Heart left ventricle (tissue), 16 donors: ENCODE measurements around the gene ABCA10. TPM values are rescaled to one million over a fixed set of nuclear protein-coding genes. Genes with fewer than 3 reads are reported as not detected.

ENCODE experiments used
- ATAC-seq, 4 donors: fragments of 200-7000 bp; cut with Tn5 transposase; one replicate each; pipeline ENCODE4 v1.9.1; 2020 to 2022; ENCODE audit warnings: moderate library complexity in 4 of 4, mild to moderate bottlenecking in 3 of 4, moderate number of reproducible peaks in 1 of 4
- DNase-seq, 5 donors: peaks; one replicate each; pipeline ENCODE4 v3.0.0-alpha.2; 2020
- H3K27ac ChIP-seq, 12 donors: fragments of 200-600 bp; sonication (generic) in 4 of 12; one replicate each; pipeline versions ENCODE4 v1.5.0 to v1.8.0; 2016 to 2022; ENCODE audit warnings: mild to moderate bottlenecking in 2 of 12
- H3K27me3 ChIP-seq, 9 donors: fragments of 200-600 bp; sonication (generic) in 2 of 9; one replicate each; pipeline versions ENCODE4 v1.5.1 to v1.8.0; 2016 to 2022; ENCODE audit warnings: mild to moderate bottlenecking in 3 of 9
- H3K36me3 ChIP-seq, 9 donors: fragments of 200-600 bp; sonication (generic) in 2 of 9; one replicate each; pipeline versions ENCODE4 v1.5.0 to v1.8.0; 2018 to 2022; ENCODE audit warnings: mild to moderate bottlenecking in 2 of 9
- H3K4me1 ChIP-seq, 12 donors: fragments of 200-600 bp; sonication (generic) in 4 of 12; one replicate each; pipeline versions ENCODE4 v1.5.0 to v1.8.0; 2016 to 2022; ENCODE audit warnings: mild to moderate bottlenecking in 3 of 12
- H3K4me3 ChIP-seq, 12 donors: fragments of 200-600 bp; sonication (generic) in 4 of 12; one replicate each; pipeline versions ENCODE4 v1.5.0 to v1.8.0; 2017 to 2022; ENCODE audit warnings: mild to moderate bottlenecking in 9 of 12, moderate library complexity in 4 of 12
- H3K9me3 ChIP-seq, 12 donors: fragments of 200-600 bp; sonication (generic) in 4 of 12; one replicate each; pipeline versions ENCODE4 v1.5.0 to v1.8.0; 2016 to 2022; ENCODE audit warnings: mild to moderate bottlenecking in 1 of 12
- CTCF ChIP-seq, 12 donors: fragments of 200-600 bp; sonication (generic) in 4 of 12; IDR thresholded peaks; one replicate each; pipeline versions ENCODE4 v1.5.0 to v1.8.0; 2018 to 2022; ENCODE audit warnings: antibody characterized with exemption in 12 of 12, mild to moderate bottlenecking in 5 of 12
- POLR2A ChIP-seq, 2 donors: fragments of 450-650 bp; IDR thresholded peaks; one replicate each; pipeline ENCODE4 v1.6.1; 2017; ENCODE audit warnings: antibody characterized with exemption in 2 of 2, mild to moderate bottlenecking in 2 of 2, moderate library complexity in 2 of 2
- WGBS, 4 donors: extraction: QIAGEN DNeasy Blood & Tissue Kit in 2 of 4; methylation state at CpG; one replicate each; pipeline versions ENCODE4 v1.1.5 to v1.1.7; 2013 to 2018; 5-methylcytosine and 5-hydroxymethylcytosine counted together
- intact Hi-C, 10 donors: fragments of 100-400 bp; cut with DNase I; formaldehyde crosslinking; loops; one replicate each; pipeline versions ENCODE4 v1.11.1 to v1.14.2; 2022
- polyA plus RNA-seq, 2 donors: library from polyadenylated mRNA; stranded (reverse); fragments of 200-250 nt; gene quantifications; one replicate each; pipeline ENCODE4 v1.2.3, GENCODE V29; 2013
- total RNA-seq, 9 donors: library from RNA; depleted of rRNA in 2 of 9; stranded (reverse); fragments of >200 nt in 2 of 9; fragmentation: NEBNext Ultra II Directional in 3 of 9; extraction: Animal tissue kit (Norgen Biotek cat#: 25700) in 3 of 9; gene quantifications; one replicate each; pipeline versions ENCODE4 v1.1.0 to v1.2.4, GENCODE V29; 2016 to 2023
- donor health status: ischemic (EF 13 %, LVEDD 7.1; RV severe dilation, severe dysfunction).
- donor health status: healthy with polysubstance abuse.
- donor health status: DM: no; HTN: yes; CAD: no.
- donor health status: DM: no; HTN: no; CAD: no.
- donor health status: ischemic (EF 25% LVEDD 6.9; RV normal size, moderate dysfunction).
- donor health status: ischemic (EF 25% LVEDD 5.7; RV mildly dilated, moderate dysfunction).
- donor health status: healthy.
- donor health status: DM: yes; HTN: yes; CAD: no.
- donor health status: ischemic (EF 35%, LVEDD 5.7; RV mildly dilated, moderate dysfunction).
- donor health status: nonischemic (EF 11% LVEDD 7.7; RV severe dilation, severe dysfunction).
- donor health status: DM: yes; HTN: yes; CAD: no.
- donor health status: PGD.
- donor health status: ischemic (EF 29% LVEDD 5.4; RV normal size, mild dysfunction).
- donor health status: nonischemic (EF 23%, LVEDD 6.1; RV moderate dilation, normal function).

ABCA10 gene
- total and polyA plus RNA-seq, 11 donors, result 0.58 to 13.8 (median 2.0) TPM

GRCh38 chr17:69150333-69150732, 78.3 kb downstream of the ABCA10 start:
- intact Hi-C loops, result no loop called here
- no peak for ATAC-seq

GRCh38 chr17:69147460-69147859, 81.2 kb downstream of the ABCA10 start:
- H3K27ac ChIP-seq, result no peak overlapping the region
- DNase-seq (peak in 1 of 5 donors; percentile 22), ATAC-seq (peak in 1 of 4 donors; percentile 36)
- intact Hi-C loops, result no loop called here
- 70 to 81% (median 75%) methylated on average over 2 of the region's 2 CpGs for WGBS, 4 donors
- H3K27me3 ChIP-seq, result no peaks in the 10 kb centered on the region
- peaks cover 0 to 20% (median 0%) of the 10 kb centered on the region in 12 donors for H3K4me1 ChIP-seq
- TF ChIP-seq POLR2A (IDR thresholded peaks at IDR 0.05) (no peak), CTCF (IDR thresholded peaks at IDR 0.05) (no peak)
- no peaks in the 10 kb centered on the region for H3K9me3 ChIP-seq
- peaks cover 0 to 53% (median 5%) of the 10 kb centered on the region in 9 donors for H3K36me3 ChIP-seq
- no peak overlapping the region for H3K4me3 ChIP-seq

More at GRCh38 chr17:69150333-69150732, 78.3 kb downstream of the ABCA10 start:
- Histone ChIP-seq H3K27ac (no peak overlapping the region), H3K9me3 (no peaks in the 10 kb centered on the region), H3K4me3 (no peak overlapping the region), H3K36me3 (peaks cover 0 to 80% (median 5%) of the 10 kb centered on the region in 9 donors), H3K4me1 (no peaks in the 10 kb centered on the region), H3K27me3 (no peaks in the 10 kb centered on the region)
- no peak for DNase-seq
- WGBS, 4 donors, result 68 to 76% (median 73%) methylated on average over 1 of the region's 1 CpG
- no peak for TF ChIP-seq CTCF (IDR thresholded peaks at IDR 0.05)
- TF ChIP-seq POLR2A (IDR thresholded peaks at IDR 0.05), result no peak

- TF ChIP-seq CTCF (IDR thresholded peaks at IDR 0.05) (no peak), POLR2A (IDR thresholded peaks at IDR 0.05) (no peak)
- DNase-seq (no peak), ATAC-seq (no peak)
- intact Hi-C loops, result no loop called here
- 92 to 96% (median 93%) methylated on average over 2 of the region's 2 CpGs for WGBS, 4 donors
- peaks cover 0 to 28% (median 0%) of the 10 kb centered on the region in 9 donors for H3K36me3 ChIP-seq
- peak overlapping the region in 3 of 12 donors; percentile 17 to 82 (median 56) for H3K27ac ChIP-seq
- H3K4me3 ChIP-seq, result no peak overlapping the region
- peaks cover 0 to 20% (median 0%) of the 10 kb centered on the region in 12 donors for H3K4me1 ChIP-seq
- H3K9me3 ChIP-seq, result no peaks in the 10 kb centered on the region
- H3K27me3 ChIP-seq, result no peaks in the 10 kb centered on the region
Observed at GRCh38 chr17:69144331-69145255, 84.0 kb downstream of the ABCA10 start.

- no peak overlapping the region for H3K4me3 ChIP-seq
- H3K9me3 ChIP-seq, result no peaks in the 10 kb centered on the region
- no peaks in the 10 kb centered on the region for H3K27me3 ChIP-seq
- H3K4me1 ChIP-seq, result peaks cover 0 to 20% (median 0%) of the 10 kb centered on the region in 12 donors
- intact Hi-C loops, result no loop called here
- H3K36me3 ChIP-seq, result peaks cover 0 to 20% (median 0%) of the 10 kb centered on the region in 9 donors
- no peak for DNase-seq
- ATAC-seq, result no peak
- 91 to 95% (median 94%) methylated on average over 3 of the region's 3 CpGs for WGBS, 4 donors
- TF ChIP-seq POLR2A (IDR thresholded peaks at IDR 0.05), result no peak
- no peak for TF ChIP-seq CTCF (IDR thresholded peaks at IDR 0.05)
- peak overlapping the region in 6 of 12 donors; percentile 30 to 84 (median 58) for H3K27ac ChIP-seq
Observed at GRCh38 chr17:69143683-69144231, 84.9 kb downstream of the ABCA10 start.
